COLO668 (cell line): ENCODE data around the gene ECHS1.
"Not testable (repeated sequence)": the region's sequence is repeated elsewhere in the genome, so short reads cannot be mapped to it uniquely, and the experiment has no call there.

Experiments
- DNase-seq: peaks from one replicate; lab custom pipeline; 2025; ENCODE audit not compliant: unreplicated experiment; lab: John Stamatoyannopoulos, UW

Gene ECHS1

DNA sequence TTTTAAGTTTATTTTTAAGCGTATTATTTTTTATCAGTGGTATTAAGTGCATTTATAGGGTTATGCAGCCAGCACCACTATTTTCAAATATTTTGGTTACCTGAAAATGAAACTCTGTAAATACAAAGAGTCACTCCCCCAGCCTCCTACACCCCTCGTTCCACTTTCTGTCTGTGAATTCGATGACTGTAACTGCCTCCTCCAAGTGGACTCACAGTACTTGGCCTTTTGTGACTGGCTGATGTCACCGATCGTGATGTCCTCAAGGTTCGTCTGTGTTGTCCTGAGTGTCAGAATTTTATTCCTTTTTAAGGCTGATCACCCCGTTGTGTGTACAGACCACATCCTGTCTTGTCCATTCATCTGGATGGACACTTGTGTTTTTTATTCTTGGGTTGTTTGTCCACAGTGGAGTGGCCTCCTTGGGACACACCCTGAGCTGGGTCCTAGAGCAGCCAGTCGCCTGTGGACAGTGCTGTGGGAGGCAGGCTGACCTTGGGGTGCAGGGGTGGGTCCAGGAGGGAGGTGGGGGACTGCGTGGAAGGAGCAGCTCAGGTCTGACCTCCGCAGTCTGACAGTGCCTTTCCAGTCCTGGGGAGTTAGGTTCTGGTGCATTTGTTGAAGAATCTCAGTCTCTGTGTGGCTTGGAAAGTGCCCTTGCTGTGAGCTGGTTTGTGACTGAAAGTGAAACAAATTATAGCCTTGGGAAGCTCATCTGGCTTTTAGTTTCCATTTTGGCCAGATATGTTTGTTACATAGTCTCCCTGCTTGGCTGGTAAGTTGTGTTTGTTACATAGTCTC, 27.7 kb upstream of the ECHS1 start:
- no peak for DNase-seq

DNA sequence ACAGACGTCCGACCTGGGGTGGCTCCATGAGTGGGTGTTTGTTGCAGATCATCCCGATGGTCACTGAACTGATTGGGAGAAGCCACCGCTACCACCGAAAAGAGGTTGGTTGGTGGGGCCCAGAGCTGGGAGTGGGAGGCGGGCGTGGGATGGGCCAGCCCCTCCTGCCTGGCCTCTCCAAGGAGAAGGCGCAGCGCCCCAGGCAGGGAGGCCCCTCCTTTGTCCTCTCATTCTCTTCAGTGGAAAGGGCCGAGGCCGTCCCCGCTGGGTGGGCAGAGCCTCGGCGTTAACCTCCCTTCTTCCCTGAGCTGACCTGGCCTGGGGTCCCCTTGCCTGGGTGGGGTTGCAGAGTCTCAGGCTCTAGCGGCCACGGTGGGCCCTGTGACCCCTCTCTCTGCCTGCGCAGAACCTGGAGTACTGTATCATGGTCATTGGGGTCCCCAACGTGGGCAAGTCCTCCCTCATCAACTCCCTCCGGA, 26.0 kb upstream of the ECHS1 start:
- no peak for DNase-seq

DNA sequence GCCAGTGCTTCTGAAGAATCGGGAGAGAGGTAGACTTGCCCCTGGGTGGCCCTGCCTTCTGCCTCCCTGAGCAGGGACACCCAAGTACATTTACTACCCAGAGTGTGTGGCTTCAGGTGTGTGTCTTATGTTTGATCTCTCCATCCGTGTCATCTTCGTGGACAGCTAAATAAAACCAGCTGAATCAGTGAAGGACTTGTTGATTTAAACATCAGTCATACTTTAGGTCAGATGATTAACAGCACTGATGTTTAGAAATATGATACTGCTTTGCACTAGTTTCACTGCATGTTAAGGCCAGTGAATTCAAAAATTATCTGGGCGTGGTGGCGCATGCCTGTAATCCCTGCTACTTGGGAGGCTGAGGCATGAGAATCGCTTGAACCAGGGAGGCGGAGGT, 24.8 kb upstream of the ECHS1 start:
- no peak for DNase-seq

DNA sequence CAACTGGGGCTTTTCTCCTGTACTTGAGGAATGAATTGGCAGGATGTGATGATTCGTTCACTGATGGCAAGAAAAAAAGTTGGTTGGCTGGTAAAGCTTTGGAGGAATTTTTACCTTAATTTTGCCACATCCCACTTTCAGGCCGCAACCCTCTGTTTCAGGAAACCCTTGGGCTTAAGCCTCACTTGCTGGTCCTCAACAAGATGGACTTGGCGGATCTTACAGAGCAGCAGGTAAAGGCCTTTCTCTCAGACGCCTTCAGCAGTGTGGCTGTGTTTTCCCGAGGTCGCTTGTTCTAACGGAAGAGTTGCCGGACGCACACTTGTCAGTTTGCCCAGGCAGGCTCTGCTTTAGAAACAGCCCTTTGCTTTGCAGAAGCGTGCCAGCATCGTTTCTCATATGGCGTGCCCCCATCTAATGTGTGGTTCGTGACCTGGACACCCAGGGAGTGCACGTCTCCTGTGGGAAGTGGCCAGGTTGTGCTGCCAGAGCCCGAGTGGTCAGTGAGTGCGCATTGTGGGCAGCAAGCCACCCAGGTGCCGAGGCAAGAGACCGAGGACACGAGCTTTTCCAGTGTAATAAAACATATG, 23.0 kb upstream of the ECHS1 start:
- DNase-seq = no peak

DNA sequence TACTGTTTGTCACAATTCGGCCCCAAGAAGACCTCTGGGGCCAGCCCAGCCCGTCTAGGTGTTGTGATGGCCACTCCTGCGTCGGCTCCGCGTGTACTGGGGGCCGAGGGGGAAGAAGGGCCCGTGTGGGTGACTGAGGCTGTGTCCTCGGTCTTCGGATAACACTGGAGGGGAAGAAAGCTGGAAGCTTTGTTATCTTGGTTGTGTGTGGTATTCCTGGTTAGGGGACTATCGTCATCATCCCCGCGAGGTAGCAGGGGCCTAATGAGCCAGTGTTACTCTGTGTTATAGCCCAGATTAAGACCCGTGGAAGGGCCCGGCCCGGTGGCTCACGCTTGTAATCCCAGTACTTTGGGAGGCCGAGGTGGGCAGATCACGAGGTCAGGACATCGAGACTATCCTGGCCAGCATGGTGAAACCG, 21.7 kb upstream of the ECHS1 start:
- DNase-seq = no peak

DNA sequence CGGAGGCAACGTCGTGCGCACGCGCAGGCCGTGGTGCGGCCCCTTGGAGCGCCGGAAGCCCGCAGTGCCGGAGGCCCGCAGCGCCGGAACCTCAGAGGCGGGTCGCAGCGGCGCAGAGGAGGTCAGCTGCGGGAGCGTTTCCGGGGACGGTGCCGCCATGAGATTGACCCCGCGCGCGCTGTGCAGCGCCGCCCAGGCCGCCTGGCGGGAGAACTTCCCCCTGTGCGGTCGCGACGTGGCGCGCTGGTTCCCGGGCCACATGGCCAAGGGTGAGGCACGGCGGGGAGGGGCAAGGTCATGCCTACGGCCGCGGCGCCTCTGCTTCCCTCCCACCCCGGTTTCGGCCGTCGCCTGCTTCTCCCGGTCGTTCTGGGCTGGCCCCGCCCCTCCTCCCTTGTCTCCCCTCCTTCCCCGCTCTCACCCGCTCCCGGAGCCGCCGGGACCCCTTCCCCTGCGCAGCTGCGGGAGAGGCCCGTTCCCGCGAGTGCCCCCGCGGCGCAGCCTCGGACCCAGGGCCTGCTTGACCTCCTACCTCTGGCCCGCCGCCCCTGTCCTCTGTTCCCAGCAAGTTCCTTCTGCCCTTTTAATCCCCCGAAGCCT, 21.0 kb upstream of the ECHS1 start, which contains the start of gene MTG1:
Gene MTG1 (plus strand): TSS at position 94 of the 600 bp plus-strand sequence. CDS start 64 bp downstream, at position 158.
- DNase-seq = peak; percentile 92

DNA sequence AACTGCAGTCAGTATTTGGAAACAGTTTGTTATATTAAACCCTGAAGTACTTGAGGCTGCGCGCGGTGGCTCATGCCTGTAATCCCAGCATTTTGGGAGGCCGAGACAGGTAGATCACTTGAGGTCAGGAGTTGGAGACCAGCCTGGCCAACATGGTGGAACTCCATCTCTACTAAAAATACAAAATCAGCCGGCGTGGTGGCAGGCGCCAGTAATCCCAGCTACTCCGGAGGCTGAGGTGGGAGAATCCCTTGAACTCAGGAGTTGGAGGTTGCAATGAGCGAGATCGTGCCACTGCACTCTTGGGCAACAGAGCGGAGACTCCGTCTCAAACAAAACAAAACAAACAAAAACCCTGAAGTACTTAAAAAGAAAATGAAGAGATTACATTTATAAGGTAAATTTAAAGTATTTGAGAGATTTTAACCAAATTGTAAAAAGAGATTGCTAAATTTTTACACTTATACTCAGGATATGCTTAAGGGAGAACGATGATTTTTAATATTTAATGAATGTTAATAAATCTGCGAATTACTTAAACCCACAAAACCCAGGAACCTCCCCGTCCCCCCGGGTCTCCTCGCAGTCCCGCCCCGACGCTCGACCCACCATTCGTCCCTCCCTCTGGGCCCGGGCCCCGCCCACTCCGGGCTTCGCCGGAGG, 20.4 kb upstream of the ECHS1 start:
- DNase-seq = no peak

DNA sequence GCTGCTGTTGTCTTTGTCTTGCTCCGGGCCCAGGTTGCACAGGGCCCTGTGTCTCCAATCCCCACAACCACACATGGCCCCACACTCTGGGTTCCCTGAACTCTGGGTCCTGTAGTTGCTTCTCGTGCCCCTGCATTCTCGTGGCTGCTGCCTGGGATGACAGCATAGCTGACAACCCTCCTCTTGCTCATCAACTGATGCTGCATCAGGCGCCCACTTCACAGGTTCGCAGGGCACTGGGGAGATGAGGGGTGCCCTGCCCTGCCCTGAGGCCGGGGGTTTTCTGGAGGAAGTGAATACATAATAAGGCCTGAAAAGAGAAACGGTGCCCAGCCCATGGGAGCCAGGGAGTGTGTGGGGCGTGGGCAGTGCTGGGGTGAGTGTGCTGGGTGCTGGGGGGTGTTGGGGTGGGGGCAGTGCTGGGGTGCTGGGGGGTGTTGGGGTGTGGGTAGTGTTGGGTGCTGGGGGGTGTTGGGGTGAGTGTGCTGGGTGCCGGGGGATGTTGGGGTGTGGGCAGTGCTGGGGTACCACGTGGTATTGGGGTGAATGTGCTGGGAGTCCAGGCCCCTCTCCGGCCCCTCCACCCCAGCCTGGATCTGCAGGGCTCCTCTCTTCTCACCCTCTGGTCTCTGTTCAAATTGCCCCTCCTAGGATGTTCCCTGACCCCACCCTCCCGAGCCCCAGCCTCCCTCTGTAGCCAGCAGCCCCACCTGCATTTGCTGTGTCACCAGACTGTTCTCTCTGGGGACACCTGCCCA, 18.8 kb upstream of the ECHS1 start:
- DNase-seq = no peak

DNA sequence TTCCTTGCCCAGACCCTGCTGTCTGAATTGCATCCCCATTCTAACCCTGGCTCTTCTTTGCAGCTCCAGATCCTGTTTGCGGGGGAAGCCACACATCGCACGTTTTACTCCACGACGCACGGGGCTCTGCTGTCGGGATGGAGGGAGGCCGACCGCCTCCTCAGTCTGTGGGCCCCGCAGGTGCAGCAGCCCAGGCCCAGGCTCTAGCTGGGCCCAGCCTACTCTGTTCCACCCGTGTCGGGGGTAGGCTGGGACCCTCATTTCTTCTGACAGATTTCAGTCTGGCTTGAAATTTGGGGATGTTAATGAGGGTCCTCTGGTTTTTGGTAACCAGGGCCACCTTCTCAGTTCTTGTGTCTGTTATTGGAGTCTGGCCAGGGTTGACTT, 18.1 kb upstream of the ECHS1 start:
- DNase-seq = no peak

DNA sequence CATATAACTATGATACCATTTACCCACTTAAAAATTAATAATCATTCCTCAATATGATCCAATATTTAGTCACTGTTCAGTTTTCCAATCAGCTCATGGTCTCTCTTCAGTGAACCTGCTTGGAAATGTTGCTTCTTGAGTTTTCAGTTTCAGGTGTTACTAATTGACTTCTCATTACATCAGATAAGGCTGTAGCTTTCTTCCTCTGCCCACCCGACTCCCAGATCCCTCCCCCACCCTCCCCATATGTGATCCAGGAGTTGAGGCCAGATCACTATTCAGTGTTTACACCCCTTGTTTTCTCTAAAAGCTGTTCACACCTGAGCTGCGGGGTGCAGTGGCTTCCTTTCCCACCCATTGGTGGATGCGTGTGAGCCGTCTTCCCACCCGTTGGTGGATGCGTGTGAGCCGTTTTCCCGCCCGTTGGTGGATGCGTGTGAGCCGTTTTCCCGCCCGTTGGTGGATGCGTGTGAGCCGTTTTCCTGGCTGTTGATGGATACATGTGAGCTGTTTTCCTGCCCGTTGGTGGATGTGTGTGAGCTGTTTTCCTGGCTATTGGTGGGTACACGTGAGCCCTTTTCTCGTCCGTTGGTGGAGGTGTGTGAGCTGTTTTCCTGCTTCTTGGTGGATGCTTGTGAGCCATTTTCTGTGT, 17.6 kb upstream of the ECHS1 start:
- DNase-seq = no peak

DNA sequence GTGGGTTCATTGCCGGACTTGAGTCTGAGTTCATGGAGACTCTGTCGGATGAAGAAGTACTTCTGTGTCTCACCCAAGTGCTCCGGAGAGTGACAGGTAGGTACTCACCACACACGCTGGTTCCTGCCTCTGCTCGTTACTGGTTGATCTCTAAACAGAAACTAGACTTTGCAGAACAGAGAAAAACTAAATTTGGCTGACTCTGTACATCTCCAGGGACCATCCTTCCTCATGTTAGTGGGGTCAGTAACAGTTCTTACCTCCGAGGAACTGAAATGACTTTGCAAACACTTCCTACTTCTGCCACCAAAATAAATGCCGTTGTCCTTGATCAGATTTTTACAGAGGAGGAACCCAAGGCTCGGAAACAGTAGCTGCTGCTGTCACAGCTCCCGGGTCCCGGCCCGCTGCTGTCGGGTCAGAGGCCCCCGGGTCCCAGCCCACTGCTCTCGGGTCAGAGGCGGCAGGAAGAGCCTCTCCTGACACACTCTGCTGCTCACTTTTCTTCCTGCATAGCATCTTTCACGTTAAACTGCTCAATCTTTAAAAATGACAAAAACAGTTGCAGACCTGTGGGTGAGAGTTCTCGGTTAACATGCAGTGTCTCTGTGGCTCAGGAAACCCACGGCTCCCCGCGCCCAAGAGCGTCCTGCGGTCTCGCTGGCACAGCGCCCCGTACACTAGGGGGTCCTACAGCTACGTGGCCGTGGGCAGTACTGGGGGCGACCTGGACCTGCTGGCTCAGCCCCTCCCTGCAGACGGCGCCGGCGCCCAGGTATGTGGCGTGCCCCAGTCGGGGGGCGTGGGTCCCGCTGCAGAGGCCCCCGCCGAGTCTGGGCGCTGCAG, 16.0 kb upstream of the ECHS1 start:
- DNase-seq = no peak

DNA sequence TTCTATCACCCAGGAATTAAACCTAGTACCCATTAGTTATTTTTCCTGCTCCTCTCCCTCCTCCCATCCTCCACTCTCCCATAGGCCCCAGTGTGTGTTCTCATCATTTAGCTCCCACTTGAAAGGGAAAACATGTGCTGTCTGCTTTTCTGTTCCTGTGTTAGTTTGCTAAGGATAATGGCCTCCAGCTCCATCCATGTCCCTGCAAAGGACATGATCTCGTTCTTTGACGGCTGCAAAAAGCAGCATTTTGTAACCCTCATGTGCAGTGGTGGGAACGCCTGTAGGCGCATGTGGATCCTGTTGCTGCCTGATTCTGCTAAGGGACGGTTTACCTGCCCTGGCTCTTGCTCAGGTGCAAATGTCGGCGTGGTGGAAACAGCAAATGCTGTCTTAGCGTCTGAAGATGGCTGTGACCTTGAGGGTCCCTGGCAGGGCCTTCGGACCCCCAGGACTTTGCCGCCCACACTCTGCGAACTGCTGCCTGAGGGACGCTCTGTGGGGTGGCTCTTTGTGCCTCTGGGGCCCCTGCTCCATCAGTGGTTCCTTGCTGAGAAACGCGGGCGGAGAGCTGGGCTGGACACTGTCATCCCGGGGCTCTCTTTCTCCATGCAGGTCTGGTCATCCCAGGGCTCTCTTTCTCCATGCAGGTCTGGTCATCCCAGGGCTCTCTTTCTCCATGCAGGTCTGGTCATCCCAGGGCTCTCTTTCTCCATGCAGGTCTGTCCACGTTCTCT, 15.2 kb upstream of the ECHS1 start:
- DNase-seq = no peak

DNA sequence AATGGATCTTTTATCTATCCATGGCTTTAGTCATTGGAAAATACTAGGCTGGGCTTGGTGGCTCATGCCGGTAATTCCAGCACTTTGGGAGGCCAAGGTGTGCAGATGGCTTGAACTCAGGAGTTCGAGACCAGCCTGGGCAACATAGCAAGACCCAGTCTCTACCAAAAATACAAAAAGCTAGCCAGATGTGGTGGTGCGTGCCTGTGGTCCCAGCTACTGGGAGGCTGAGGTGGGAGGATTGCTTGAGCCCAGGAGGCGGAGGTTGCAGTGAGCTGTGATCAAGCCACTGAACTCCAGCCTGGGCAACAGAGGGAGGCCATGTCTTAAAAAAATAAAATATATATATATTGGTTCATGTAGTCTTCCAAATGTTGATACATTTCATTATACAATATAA, 13.8 kb upstream of the ECHS1 start:
- DNase-seq = not testable (repeated sequence)

DNA sequence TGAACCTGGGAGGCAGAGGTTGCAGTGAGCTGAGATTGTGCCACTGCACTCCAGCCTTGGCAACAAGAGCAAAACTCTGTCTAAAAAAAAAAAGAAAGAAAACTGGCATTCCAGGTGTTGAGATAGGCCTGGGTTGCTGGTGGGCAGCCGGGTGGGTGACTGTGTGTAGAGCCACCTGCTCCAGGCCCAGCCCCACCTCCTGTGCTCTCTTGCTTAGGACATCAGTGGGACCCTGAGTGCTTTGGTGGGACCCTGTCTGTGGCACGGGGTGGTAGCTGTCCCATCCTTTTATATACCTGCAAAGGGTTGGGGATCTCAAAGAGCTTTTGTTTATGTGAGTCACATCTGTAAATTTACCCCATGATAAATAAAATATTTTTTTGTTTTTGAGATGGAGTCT, 12.1 kb upstream of the ECHS1 start:
- DNase-seq = no peak

DNA sequence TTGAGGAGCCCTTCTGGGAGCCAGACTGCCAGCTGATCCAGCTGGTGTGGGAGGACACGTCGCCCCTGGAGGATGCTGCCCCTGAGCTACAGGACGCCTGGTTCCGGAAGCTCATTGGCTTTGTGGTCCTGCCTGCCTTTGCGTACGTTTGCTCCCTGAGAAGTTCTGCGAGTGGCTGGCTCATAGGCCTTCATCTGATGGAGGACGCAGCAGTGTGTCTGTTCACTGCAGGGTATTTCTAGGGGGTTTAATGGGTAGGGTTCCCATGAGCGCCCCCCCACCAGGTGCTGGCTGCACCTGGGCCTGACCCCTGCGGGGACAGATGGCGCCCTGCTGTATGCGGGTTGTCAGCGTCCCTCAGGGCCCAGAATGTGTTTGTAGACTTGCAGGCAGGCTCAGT, 10.9 kb upstream of the ECHS1 start:
- DNase-seq = no peak

DNA sequence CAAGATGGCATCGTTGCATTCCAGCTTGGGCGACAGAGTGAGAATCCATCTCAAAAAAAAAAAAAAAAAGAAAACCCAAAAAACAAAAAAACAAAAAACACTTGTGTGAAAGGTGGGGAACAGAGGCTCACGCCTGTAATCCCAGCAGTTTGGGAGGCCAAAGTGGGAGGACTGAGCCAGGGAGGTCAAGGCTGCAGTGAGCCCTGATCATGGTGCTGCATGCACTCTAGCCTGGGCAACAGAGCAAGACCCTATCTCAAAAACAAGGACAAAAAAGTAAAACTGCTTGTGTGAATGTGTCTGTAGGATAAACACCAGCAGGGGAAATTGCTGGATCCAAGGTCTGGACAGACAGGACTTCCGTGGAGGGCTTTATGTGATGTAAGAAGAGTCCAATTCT, 10.4 kb upstream of the ECHS1 start:
- no peak for DNase-seq

DNA sequence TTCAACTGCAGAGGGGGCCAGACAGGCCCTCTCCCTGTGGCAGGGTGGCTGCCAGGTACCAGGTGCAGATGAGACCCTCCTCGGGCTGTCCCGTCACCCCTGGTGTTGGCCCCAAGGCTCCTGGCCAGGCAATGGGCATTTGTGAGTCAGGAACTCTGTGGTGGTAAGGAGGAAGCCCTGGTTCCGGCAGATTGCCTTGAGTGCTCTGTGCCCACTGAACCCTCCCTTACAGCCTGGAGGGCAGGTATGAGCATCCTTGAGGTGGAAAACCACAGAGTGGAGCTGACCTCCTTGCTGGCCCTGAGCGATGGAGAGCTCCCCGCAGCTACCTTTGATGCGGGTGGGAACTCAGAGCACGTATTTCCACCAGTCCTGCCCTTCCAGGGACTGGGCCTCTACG, 7.9 kb upstream of the ECHS1 start:
- DNase-seq = no peak

DNA sequence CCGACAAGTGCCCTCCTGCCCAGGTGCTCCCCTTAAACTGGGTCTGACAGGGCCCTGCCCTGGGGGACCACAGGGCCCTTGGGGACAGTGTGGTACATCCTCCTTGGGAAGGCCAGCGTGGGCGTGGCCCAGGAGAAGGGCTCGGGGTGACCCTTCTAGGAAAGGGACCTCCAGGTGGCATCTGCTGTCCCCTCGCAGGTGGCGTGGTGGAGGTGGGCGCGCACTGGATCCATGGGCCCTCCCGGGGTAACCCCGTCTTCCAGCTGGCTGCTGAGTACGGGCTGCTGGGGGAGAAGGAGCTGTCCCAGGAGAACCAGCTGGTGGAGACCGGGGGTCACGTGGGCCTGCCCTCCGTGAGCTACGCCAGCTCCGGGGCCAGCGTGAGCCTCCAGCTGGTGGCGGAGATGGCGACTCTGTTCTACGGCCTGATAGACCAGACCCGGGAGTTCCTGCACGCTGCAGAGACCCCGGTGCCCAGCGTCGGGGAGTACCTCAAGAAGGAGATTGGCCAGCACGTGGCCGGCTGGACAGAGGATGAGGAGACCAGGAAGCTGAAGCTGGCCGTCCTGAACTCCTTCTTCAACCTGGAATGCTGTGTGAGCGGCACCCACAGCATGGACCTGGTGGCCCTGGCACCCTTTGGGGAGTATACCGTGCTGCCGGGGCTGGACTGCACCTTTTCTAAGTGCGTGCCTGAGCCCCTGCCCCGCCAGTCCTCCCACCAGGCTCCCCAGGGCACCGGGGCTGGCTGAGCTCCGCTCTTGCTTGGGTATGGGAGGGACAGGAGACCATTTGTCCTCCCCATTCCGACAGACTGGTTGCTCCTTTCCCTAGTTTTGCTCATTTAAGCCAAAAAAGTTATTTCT, 6.9 kb upstream of the ECHS1 start:
- no peak for DNase-seq
